GM12873 (cell line): Measurements from ENCODE around the gene ADAM22.

Experiments
- TF ChIP-seq, protein P1 (sequence below): IDR thresholded peaks from 2 replicates; pipeline ENCODE4 v1.5.1; 2012; ENCODE audit warnings: low read depth, mild to moderate bottlenecking, moderate library complexity, low read length, control low read depth; ENCODE audit not compliant: insufficient read depth; ENCODE audit errors: missing control alignments

The ADAM22 gene

DNA sequence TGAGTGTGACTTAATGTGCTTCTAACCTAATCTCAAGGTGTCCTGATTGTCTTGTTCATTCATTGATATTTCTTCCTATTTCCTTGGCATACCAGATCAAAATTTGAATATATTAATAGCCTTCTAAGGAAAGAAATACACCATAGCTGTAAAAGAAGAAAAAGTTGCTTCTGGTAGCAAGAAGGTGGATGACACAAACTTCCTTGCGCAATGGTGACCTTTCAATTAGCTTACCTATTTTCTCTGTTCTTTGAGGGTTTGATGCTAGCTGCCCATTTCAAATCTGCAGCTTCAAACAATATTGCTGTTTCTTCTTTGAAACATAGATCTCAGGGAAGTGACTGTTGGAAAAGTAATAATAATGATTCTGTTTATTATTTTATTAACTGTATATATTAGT, 108.8 kb downstream of the ADAM22 start:
- TF ChIP-seq, protein P1, sequence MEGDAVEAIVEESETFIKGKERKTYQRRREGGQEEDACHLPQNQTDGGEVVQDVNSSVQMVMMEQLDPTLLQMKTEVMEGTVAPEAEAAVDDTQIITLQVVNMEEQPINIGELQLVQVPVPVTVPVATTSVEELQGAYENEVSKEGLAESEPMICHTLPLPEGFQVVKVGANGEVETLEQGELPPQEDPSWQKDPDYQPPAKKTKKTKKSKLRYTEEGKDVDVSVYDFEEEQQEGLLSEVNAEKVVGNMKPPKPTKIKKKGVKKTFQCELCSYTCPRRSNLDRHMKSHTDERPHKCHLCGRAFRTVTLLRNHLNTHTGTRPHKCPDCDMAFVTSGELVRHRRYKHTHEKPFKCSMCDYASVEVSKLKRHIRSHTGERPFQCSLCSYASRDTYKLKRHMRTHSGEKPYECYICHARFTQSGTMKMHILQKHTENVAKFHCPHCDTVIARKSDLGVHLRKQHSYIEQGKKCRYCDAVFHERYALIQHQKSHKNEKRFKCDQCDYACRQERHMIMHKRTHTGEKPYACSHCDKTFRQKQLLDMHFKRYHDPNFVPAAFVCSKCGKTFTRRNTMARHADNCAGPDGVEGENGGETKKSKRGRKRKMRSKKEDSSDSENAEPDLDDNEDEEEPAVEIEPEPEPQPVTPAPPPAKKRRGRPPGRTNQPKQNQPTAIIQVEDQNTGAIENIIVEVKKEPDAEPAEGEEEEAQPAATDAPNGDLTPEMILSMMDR: no peak

- TF ChIP-seq, protein P1: no peak
Observed at GRCh38 chr7:88044069-88044468, 110.0 kb downstream of the ADAM22 start.

DNA sequence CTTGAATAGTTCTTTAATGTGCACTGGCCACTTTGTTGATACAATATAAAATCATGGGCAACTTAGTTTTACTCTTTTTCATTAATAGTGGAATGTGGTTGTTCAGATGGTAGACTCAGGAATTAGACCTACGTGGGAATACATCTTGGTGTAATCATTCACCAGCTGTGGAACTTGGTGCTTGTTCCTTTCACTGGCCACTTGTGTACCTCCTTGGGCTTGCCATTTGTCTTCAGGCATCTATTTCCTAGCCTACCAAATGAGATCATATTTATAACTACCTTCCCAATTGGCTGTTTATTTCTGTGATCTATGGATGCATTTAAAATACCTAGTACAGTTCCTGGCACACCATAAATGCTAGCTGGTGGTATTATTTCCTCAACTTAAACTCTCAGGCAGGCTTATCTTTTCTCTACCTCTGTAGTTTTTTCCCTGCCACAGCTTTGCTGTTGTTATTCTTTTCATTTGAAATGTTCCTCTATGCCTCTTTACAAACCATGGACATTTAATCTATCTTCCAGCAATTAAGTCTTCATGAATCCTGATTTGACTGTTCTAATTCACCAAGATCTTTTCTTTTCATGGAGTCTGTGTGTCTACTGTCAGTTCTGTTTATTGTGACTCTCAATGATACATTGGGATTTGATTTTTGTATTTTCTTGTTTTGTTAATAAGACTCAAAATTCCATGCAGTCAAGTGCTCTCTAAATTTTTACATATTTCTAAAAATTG, 113.0 kb downstream of the ADAM22 start:
- TF ChIP-seq, protein P1: no peak

- TF ChIP-seq, protein P1: no peak
Observed at GRCh38 chr7:88057655-88058054, 123.6 kb downstream of the ADAM22 start.

DNA sequence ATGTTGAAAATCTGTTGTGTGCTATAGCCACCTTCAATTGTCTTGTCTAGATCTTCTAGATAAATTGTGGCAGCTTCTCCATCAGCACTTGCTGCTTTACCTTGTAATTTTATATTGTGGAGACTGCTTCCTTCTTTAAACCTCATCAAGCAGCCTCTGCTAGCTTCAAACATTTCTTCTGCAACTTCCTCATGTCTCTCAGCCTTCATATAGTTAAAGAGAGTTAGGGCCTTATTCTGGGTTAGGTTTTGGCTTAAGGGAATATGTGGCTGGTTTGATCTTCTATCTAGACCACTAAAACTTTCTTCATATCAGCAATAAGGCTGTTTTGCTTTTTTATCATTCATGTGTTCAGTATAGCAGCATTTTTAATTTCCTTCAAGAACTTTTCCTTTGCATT, 128.2 kb downstream of the ADAM22 start:
- TF ChIP-seq, protein P1: no peak

DNA sequence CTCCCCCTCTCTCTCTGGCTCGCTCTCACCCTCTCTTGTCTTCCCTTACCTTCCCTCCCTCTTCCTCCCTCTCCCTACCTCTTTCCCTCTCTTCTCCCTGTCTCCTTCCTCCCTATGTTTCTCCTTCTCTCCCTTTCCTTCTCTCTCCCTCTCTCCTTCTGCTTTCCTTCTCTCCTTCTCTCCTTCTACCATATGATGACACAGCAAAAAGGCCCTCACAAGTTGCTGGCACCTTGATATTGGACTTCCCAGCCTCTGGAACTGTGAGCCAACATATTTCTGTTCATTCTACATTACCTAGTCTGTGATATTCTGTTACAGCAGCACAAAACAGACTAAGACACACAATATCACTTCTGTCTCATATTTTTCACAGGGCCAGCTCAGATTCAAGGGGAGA, 135.0 kb downstream of the ADAM22 start:
- TF ChIP-seq, protein P1: no peak

DNA sequence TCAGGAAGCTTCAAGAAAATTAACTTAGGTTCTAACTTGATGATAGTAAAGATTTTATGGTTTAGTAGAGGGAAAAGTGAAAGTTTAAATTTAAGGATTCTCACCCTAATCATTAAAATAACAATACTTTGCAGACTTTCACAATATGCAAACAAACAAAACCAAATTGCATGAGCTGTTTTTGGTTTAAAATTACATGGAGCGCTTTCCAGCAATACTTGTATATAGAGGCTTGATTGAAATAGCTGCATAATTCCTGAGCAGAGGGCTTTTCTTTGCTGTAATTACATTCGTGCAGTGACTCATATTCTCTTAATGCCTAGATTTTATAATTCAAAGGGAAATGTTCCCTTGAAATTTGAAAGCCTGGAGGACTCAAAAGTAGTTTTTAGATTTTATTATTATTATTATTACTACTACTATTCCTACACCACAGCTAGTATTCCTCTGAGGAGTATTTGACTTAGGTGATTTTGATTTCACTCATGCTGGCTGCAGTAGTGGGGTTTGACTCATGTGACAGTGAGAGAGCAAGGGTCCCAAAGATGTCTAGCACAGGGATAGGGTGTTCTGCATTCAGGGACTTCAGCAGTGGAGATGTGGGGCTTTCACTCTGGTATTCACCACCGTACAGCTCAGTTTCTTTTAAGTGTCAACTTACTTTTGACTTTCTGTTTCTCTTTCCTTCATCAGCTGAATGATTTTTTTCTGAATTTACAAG, 138.1 kb downstream of the ADAM22 start:
- TF ChIP-seq, protein P1: no peak
